Suppressor macrophage treated with lipopolysaccharide for 1 hour (primary cell): ENCODE data around the gene KCNG2.
A peak's percentile ranks its signal among the peaks of the same experiment; 100 is the strongest.

Experiments
- DNase-seq, 3 donors: peaks; one replicate each; pipeline ENCODE4 v3.0.0-alpha.2; 2020 to 2022

KCNG2 gene

DNA sequence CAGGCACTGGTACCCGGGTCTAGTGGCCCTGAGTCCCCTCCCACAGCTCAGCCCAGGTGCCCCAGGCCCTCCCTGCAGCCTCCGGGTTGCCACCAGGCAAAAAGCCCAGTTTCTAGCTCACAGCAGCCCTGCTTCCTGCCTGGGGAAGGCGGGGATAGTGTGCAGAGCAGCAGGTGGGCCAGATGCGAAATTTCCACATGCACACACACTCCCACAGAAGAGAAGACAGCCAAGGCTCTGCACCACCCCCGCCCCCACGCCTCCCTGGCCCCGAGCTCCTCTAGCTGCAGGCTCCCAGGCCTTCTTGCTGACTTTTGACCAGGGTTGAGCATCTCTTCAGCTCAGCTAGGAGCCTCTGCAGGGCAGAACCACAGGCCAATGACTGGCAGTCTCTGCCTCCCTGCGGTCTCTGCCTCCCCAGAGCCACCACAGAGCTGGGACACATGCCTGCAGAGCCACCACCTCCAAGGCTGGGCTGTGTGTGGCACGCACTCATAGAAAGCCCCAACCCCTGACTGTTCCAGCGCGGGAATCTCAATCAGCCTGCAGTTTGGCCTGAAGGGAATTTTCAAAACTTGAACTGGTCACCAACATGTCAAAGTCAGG lies 146.5 kb downstream of the KCNG2 start:
- DNase-seq, result peak; percentile 34 to 62 (median 47)

GRCh38 chr18:79944746-79945117 lies 147.0 kb downstream of the KCNG2 start:
- DNase-seq, result no peak

GRCh38 chr18:79945118-79946042 lies 147.6 kb downstream of the KCNG2 start:
- DNase-seq, result no peak

DNA sequence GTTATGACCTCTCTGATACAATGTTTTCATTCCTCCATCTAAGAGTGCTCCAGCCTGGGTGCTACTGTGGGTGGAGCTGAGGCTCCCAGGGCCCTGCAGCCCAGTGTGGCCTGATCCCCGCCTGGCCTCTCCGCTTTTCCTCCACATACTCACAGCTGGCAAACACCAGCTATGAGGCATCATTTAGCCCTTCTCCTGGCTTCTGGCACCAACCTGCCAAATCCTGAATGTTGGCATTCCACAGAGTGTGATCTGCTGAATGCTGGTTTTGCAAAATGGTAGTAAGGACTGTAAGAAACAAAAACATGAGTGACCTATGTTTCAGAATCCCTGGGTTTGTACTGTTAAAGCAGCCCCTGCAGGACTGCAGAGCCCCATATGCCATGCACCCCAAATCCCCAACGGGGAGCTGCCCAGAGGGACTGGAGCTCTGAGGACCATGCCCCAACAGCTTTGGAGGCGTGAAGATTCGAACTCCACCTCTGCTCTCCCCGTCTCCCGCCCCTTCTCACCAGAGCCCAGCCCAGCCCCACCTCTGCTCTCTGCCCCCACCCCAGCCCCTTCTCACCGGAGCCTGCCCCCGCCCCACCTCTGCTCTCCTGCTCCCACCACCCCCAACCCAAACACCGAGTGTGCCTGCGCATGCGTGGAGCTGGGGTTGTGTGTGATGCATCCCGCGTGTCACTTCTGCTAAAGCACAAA lies 149.5 kb downstream of the KCNG2 start:
- no peak for DNase-seq

- no peak for DNase-seq
Measured at GRCh38 chr18:79947881-79948610, 150.3 kb downstream of the KCNG2 start.

GRCh38 chr18:79948719-79949411 lies 151.1 kb downstream of the KCNG2 start:
- DNase-seq, result no peak
